ENCODE data around the gene KRT40.

Gene KRT40

DNA sequence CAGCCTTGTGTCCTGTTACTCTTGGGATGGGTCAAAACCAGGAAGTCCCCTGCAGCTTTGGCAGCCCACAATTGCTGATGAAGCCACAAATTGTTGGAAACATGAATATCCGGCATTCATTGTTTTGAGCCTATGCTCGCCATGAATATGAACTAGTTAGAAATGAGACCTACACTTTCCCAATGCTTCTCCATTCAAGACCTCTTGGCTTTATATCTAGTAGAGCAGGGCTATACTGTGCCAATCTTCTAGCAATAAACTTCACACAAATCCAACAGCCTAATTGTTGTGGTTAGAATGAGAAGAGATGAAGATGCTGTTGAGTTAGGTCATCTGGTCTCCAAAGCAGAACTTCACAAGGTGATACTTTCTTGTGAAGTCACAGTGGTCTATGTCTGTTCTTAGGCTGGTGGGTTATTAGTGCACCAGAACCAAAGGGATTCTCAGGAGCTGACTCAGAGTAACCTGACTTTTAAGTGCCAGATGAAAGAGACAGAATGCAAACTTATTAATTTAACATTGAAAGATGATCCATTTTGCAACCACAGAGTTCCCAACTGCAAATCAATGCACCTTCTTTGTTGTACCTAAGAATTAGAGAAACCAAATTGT lies 33.0 kb downstream of the KRT40 start:
- H3K36me3 ChIP-seq (ENCODE audit: control insufficient read depth, insufficient read depth, low read length): no peaks in the 10 kb centered on the region
- H3K27me3 ChIP-seq (replicated peaks; ENCODE audit: control insufficient read depth, insufficient read depth, low read length): no peaks in the 10 kb centered on the region
- no peak for DNase-seq (ENCODE audit: extremely low read depth, insufficient read length)
- TF ChIP-seq, protein P1, sequence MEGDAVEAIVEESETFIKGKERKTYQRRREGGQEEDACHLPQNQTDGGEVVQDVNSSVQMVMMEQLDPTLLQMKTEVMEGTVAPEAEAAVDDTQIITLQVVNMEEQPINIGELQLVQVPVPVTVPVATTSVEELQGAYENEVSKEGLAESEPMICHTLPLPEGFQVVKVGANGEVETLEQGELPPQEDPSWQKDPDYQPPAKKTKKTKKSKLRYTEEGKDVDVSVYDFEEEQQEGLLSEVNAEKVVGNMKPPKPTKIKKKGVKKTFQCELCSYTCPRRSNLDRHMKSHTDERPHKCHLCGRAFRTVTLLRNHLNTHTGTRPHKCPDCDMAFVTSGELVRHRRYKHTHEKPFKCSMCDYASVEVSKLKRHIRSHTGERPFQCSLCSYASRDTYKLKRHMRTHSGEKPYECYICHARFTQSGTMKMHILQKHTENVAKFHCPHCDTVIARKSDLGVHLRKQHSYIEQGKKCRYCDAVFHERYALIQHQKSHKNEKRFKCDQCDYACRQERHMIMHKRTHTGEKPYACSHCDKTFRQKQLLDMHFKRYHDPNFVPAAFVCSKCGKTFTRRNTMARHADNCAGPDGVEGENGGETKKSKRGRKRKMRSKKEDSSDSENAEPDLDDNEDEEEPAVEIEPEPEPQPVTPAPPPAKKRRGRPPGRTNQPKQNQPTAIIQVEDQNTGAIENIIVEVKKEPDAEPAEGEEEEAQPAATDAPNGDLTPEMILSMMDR (IDR thresholded peaks at IDR 0.05; ENCODE audit: insufficient read depth, low read length, poor library complexity, severe bottlenecking): no peak
- H3K4me3 ChIP-seq (replicated peaks; ENCODE audit: low read depth, low read length): no peak overlapping the region

DNA sequence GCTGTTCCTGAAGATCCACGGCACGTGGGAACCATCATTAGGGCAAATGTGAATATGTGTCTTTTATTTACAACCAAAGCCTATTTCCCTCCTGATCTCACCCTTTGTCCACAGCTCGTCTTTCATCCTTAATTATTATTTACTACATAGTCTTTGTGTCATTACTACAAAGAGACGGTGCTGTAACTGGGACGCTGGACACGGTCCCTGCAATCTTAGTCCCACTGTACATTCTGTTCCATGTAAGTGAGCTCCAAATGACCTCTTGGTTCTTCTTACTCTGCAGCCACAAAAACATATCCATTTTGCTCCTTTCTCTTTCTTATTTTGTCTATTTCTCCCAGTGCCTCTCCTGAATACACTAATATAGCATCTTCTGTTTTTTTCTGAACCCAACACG lies 34.0 kb downstream of the KRT40 start:
- DNase-seq (ENCODE audit: extremely low read depth, insufficient read length): no peak
- Histone ChIP-seq H3K36me3 (ENCODE audit: control insufficient read depth, insufficient read depth, low read length) (no peaks in the 10 kb centered on the region), H3K4me3 (replicated peaks; ENCODE audit: low read depth, low read length) (no peak overlapping the region), H3K27me3 (replicated peaks; ENCODE audit: control insufficient read depth, insufficient read depth, low read length) (no peaks in the 10 kb centered on the region)
- TF ChIP-seq, protein P1 (IDR thresholded peaks at IDR 0.05; ENCODE audit: insufficient read depth, low read length, poor library complexity, severe bottlenecking): no peak

DNA sequence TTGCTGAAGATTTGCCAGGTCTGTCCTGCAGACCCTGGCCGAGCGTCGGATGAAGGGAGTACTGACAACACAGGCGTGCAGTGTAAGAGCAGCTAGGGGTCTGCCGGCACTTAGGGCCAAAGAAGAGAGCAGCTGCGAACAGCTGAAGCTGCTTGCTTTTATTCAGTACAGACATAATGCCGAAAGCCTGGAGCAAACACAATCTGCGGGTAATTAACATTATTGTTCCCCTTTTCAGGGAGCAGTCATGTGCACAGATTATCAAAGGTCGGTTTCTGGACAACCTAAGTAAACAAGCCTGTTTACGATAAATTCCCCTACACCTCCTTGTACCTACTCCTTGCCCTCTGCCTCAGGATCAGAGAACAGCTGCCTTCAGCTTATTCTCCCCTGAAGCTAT lies 34.7 kb downstream of the KRT40 start:
- TF ChIP-seq, protein P1 (IDR thresholded peaks at IDR 0.05; ENCODE audit: insufficient read depth, low read length, poor library complexity, severe bottlenecking): no peak
- H3K27me3 ChIP-seq (replicated peaks; ENCODE audit: control insufficient read depth, insufficient read depth, low read length): no peaks in the 10 kb centered on the region; the same call in 1 of the 2 replicates
- no peaks in the 10 kb centered on the region for H3K36me3 ChIP-seq (ENCODE audit: control insufficient read depth, insufficient read depth, low read length)
- no peak overlapping the region for H3K4me3 ChIP-seq (replicated peaks; ENCODE audit: low read depth, low read length)
- no peak for DNase-seq (ENCODE audit: extremely low read depth, insufficient read length)

DNA sequence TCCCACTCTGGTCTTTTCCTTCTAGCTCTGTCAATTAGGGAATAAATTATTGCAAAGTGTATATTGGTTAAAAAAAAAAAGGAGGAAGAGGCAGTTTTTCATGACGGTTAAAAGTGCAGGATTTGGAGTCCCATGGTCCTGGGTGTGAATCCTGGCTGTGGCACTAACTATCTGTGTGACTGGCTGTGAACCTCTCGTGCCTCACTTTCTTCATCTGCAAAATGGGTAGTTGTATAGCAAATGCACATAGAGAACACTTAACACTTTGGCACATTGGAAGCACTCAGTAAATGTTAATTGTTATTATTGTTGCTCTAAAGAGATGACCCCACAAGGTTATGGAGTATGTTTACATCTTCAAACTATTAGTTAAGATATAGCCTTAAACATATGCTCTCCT lies 36.2 kb downstream of the KRT40 start:
- no peak overlapping the region for H3K4me3 ChIP-seq (replicated peaks; ENCODE audit: low read depth, low read length)
- DNase-seq (ENCODE audit: extremely low read depth, insufficient read length): no peak
- TF ChIP-seq, protein P1 (IDR thresholded peaks at IDR 0.05; ENCODE audit: insufficient read depth, low read length, poor library complexity, severe bottlenecking): no peak
- H3K27me3 ChIP-seq (replicated peaks; ENCODE audit: control insufficient read depth, insufficient read depth, low read length): no peaks in the 10 kb centered on the region; the same call in 1 of the 2 replicates
- H3K36me3 ChIP-seq (ENCODE audit: control insufficient read depth, insufficient read depth, low read length): no peaks in the 10 kb centered on the region

DNA sequence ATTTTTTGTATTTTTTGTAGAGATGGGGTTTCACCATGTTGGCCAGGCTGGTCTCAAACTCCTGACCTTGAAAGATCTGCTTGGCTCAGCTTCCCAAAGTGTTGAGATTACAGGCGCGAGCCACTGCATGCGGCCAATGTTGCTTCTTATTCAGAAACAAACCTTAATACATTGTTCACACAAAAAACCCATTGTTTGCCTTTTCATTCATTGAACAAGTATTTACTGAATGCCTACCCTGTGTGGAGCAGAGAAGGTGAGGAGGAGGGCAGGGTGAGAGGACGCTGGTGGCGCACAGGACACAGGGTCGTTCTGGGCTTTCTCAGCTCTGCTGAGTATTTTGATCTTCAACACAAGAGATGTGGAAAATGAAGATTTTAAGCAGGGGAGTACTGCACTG lies 38.7 kb downstream of the KRT40 start:
- TF ChIP-seq, protein P1 (IDR thresholded peaks at IDR 0.05; ENCODE audit: insufficient read depth, low read length, poor library complexity, severe bottlenecking): no peak
- Histone ChIP-seq H3K4me3 (replicated peaks; ENCODE audit: low read depth, low read length) (no peak overlapping the region), H3K27me3 (replicated peaks; ENCODE audit: control insufficient read depth, insufficient read depth, low read length) (no peaks in the 10 kb centered on the region; the same call in 1 of the 2 replicates), H3K36me3 (ENCODE audit: control insufficient read depth, insufficient read depth, low read length) (no peaks in the 10 kb centered on the region)
- no peak for DNase-seq (ENCODE audit: extremely low read depth, insufficient read length)

DNA sequence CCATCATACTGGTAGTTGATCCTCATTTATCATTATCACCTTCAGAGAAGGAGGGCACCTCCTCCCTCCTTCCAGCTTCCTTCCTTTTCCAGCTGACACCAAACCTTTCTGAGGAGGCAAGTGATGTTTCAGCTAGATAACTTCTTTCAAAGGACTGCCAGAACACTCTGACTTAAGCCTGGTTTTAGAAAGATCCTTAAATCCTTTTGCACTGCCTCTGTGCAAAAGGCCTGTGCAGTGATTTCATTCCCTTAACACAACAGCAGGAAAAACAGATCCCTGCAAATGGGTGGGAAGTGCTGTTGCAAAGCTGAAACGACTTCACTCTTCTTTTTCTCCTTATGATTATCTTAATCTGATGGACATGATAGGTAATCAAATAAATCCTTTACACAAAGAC lies 39.6 kb downstream of the KRT40 start:
- no peaks in the 10 kb centered on the region; the same call in 1 of the 2 replicates for H3K27me3 ChIP-seq (replicated peaks; ENCODE audit: control insufficient read depth, insufficient read depth, low read length)
- no peak for DNase-seq (ENCODE audit: extremely low read depth, insufficient read length)
- H3K36me3 ChIP-seq (ENCODE audit: control insufficient read depth, insufficient read depth, low read length): no peaks in the 10 kb centered on the region
- TF ChIP-seq, protein P1 (IDR thresholded peaks at IDR 0.05; ENCODE audit: insufficient read depth, low read length, poor library complexity, severe bottlenecking): no peak
- H3K4me3 ChIP-seq (replicated peaks; ENCODE audit: low read depth, low read length): no peak overlapping the region
